Measurements from ENCODE around the gene OAS1.

DNA sequence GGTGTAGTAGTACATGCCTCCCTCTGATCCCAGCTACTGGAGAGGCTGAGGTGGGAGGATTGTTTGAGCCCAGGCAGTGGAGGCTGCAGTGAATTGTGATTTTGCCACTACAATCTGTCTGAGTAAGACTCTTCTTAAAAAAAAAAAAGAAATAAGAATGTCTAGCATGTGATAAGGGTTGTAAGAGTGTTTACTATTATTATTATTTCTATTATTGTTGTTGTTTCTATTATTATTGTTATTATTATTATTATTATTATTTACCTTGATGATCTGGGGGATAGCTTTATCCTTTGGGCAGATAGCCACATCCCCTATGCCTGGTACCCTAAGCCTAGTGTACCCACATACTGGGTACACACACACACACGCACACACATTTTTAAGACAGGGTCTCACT lies 35.8 kb downstream of the OAS1 start:
- TF ChIP-seq, protein P1, sequence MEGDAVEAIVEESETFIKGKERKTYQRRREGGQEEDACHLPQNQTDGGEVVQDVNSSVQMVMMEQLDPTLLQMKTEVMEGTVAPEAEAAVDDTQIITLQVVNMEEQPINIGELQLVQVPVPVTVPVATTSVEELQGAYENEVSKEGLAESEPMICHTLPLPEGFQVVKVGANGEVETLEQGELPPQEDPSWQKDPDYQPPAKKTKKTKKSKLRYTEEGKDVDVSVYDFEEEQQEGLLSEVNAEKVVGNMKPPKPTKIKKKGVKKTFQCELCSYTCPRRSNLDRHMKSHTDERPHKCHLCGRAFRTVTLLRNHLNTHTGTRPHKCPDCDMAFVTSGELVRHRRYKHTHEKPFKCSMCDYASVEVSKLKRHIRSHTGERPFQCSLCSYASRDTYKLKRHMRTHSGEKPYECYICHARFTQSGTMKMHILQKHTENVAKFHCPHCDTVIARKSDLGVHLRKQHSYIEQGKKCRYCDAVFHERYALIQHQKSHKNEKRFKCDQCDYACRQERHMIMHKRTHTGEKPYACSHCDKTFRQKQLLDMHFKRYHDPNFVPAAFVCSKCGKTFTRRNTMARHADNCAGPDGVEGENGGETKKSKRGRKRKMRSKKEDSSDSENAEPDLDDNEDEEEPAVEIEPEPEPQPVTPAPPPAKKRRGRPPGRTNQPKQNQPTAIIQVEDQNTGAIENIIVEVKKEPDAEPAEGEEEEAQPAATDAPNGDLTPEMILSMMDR (IDR thresholded peaks at IDR 0.05) = no peak
- TF ChIP-seq POLR2A (IDR thresholded peaks at IDR 0.05) = no peak
